ENCODE results near the gene FAM76A.
"Not testable (repeated sequence)": the region's sequence is repeated elsewhere in the genome, so short reads cannot be mapped to it uniquely, and the experiment has no call there.

FAM76A gene

GRCh38 chr1:27775336-27775735 is 49.6 kb downstream of the FAM76A start:
- DNase-seq (ENCODE audit: low spot score in 2 of 2); H3K9me3 ChIP-seq; H3K4me1 ChIP-seq; H3K36me3 ChIP-seq (replicated peaks); H3K4me3 ChIP-seq; in situ Hi-C loops (cut with MboI; ENCODE audit: low sequenced_read_pairs); H3K27me3 ChIP-seq (ENCODE audit: low read depth): not testable (repeated sequence)

- DNase-seq (ENCODE audit: low spot score in 2 of 2); H3K9me3 ChIP-seq; H3K27me3 ChIP-seq (ENCODE audit: low read depth); H3K36me3 ChIP-seq (replicated peaks); H3K4me1 ChIP-seq; H3K4me3 ChIP-seq; in situ Hi-C loops (cut with MboI; ENCODE audit: low sequenced_read_pairs): not testable (repeated sequence)
Observed at GRCh38 chr1:27776276-27776675, 50.5 kb downstream of the FAM76A start.

GRCh38 chr1:27778056-27778455 is 52.3 kb downstream of the FAM76A start:
- no peak for DNase-seq (ENCODE audit: low spot score in 2 of 2)
- H3K27me3 ChIP-seq (ENCODE audit: low read depth): no peaks in the 10 kb centered on the region
- in situ Hi-C loops (cut with MboI; ENCODE audit: low sequenced_read_pairs): no loop called here

GRCh38 chr1:27779122-27779521 is 53.4 kb downstream of the FAM76A start:
- no peaks in the 10 kb centered on the region; the same call in 1 of the 2 replicates for H3K36me3 ChIP-seq (replicated peaks)
- H3K27me3 ChIP-seq (ENCODE audit: low read depth): no peaks in the 10 kb centered on the region
- DNase-seq (ENCODE audit: low spot score in 2 of 2): no peak
- H3K9me3 ChIP-seq: no peaks in the 10 kb centered on the region
- no peaks in the 10 kb centered on the region for H3K4me1 ChIP-seq
- no peak overlapping the region for H3K4me3 ChIP-seq
- in situ Hi-C loops (cut with MboI; ENCODE audit: low sequenced_read_pairs): no loop called here

More at GRCh38 chr1:27778056-27778455, 52.3 kb downstream of the FAM76A start:
- no peaks in the 10 kb centered on the region for H3K9me3 ChIP-seq
- H3K4me3 ChIP-seq: no peak overlapping the region
- no peaks in the 10 kb centered on the region for H3K4me1 ChIP-seq
- no peaks in the 10 kb centered on the region; the same call in 1 of the 2 replicates for H3K36me3 ChIP-seq (replicated peaks)

- Histone ChIP-seq H3K9me3 (no peaks in the 10 kb centered on the region), H3K27me3 (ENCODE audit: low read depth) (no peaks in the 10 kb centered on the region), H3K4me1 (no peaks in the 10 kb centered on the region), H3K4me3 (no peak overlapping the region), H3K36me3 (replicated peaks) (no peaks in the 10 kb centered on the region)
- in situ Hi-C loops (cut with MboI; ENCODE audit: low sequenced_read_pairs): no loop called here
- DNase-seq (ENCODE audit: low spot score in 2 of 2): no peak
Observed at GRCh38 chr1:27782950-27783349, 57.2 kb downstream of the FAM76A start.

- in situ Hi-C loops (cut with MboI; ENCODE audit: low sequenced_read_pairs): no loop called here
- H3K4me1 ChIP-seq: no peaks in the 10 kb centered on the region
- no peaks in the 10 kb centered on the region for H3K9me3 ChIP-seq
- no peaks in the 10 kb centered on the region for H3K36me3 ChIP-seq (replicated peaks)
- no peaks in the 10 kb centered on the region for H3K27me3 ChIP-seq (ENCODE audit: low read depth)
- DNase-seq (ENCODE audit: low spot score in 2 of 2): no peak
- no peak overlapping the region for H3K4me3 ChIP-seq
Observed at GRCh38 chr1:27784700-27785099, 58.9 kb downstream of the FAM76A start.

- in situ Hi-C loops (cut with MboI; ENCODE audit: low sequenced_read_pairs): no loop called here
- H3K4me3 ChIP-seq: no peak overlapping the region
- no peaks in the 10 kb centered on the region for H3K9me3 ChIP-seq
- H3K4me1 ChIP-seq: no peaks in the 10 kb centered on the region
- H3K36me3 ChIP-seq (replicated peaks): no peaks in the 10 kb centered on the region
- H3K27me3 ChIP-seq (ENCODE audit: low read depth): no peaks in the 10 kb centered on the region
- no peak for DNase-seq (ENCODE audit: low spot score in 2 of 2)
Observed at GRCh38 chr1:27785781-27786455, 60.2 kb downstream of the FAM76A start.

GRCh38 chr1:27787895-27788294 is 62.1 kb downstream of the FAM76A start:
- no peaks in the 10 kb centered on the region for H3K4me1 ChIP-seq
- DNase-seq (ENCODE audit: low spot score in 2 of 2): no peak
- H3K4me3 ChIP-seq: no peak overlapping the region
- H3K36me3 ChIP-seq (replicated peaks): 0 out of 2 replicates have a peak, but pooled peaks cover 5% of the 10 kb centered on the region
- in situ Hi-C loops (cut with MboI; ENCODE audit: low sequenced_read_pairs): no loop called here
- H3K27me3 ChIP-seq (ENCODE audit: low read depth): no peaks in the 10 kb centered on the region
- no peaks in the 10 kb centered on the region for H3K9me3 ChIP-seq

- H3K4me1 ChIP-seq: no peaks in the 10 kb centered on the region
- no peaks in the 10 kb centered on the region for H3K9me3 ChIP-seq
- in situ Hi-C loops (cut with MboI; ENCODE audit: low sequenced_read_pairs): no loop called here
- 0 out of 2 replicates have a peak, but pooled peaks cover 5% of the 10 kb centered on the region for H3K36me3 ChIP-seq (replicated peaks)
- H3K4me3 ChIP-seq: no peak overlapping the region
- DNase-seq (ENCODE audit: low spot score in 2 of 2): no peak
- no peaks in the 10 kb centered on the region for H3K27me3 ChIP-seq (ENCODE audit: low read depth)
Observed at GRCh38 chr1:27789540-27790041, 63.8 kb downstream of the FAM76A start.

- DNase-seq (ENCODE audit: low spot score in 2 of 2); H3K4me3 ChIP-seq; H3K4me1 ChIP-seq; H3K27me3 ChIP-seq (ENCODE audit: low read depth); in situ Hi-C loops (cut with MboI; ENCODE audit: low sequenced_read_pairs); H3K36me3 ChIP-seq (replicated peaks); H3K9me3 ChIP-seq: not testable (repeated sequence)
Observed at GRCh38 chr1:27790270-27790669, 64.5 kb downstream of the FAM76A start.

GRCh38 chr1:27795601-27796000 is 69.8 kb downstream of the FAM76A start:
- Histone ChIP-seq H3K9me3 (no peaks in the 10 kb centered on the region), H3K4me1 (no peaks in the 10 kb centered on the region), H3K4me3 (no peak overlapping the region), H3K27me3 (ENCODE audit: low read depth) (no peaks in the 10 kb centered on the region), H3K36me3 (replicated peaks) (peaks cover 14% of the 10 kb centered on the region; the same call in 1 of the 2 replicates)
- in situ Hi-C loops (cut with MboI; ENCODE audit: low sequenced_read_pairs): no loop called here
- DNase-seq (ENCODE audit: low spot score in 2 of 2): no peak

GRCh38 chr1:27804791-27805190 is 79.0 kb downstream of the FAM76A start:
- in situ Hi-C loops (cut with MboI; ENCODE audit: low sequenced_read_pairs): no loop called here
- Histone ChIP-seq H3K4me1 (no peaks in the 10 kb centered on the region), H3K9me3 (no peaks in the 10 kb centered on the region), H3K4me3 (no peak overlapping the region), H3K36me3 (replicated peaks) (peaks cover 5% of the 10 kb centered on the region; the same call in 1 of the 2 replicates), H3K27me3 (ENCODE audit: low read depth) (no peaks in the 10 kb centered on the region)
- no peak for DNase-seq (ENCODE audit: low spot score in 2 of 2)

- Histone ChIP-seq H3K27me3 (ENCODE audit: low read depth) (no peaks in the 10 kb centered on the region), H3K4me1 (no peaks in the 10 kb centered on the region), H3K36me3 (replicated peaks) (peaks cover 8% of the 10 kb centered on the region; the same call in 1 of the 2 replicates), H3K4me3 (no peak overlapping the region), H3K9me3 (no peaks in the 10 kb centered on the region)
- in situ Hi-C loops (cut with MboI; ENCODE audit: low sequenced_read_pairs): no loop called here
- no peak for DNase-seq (ENCODE audit: low spot score in 2 of 2)
Observed at GRCh38 chr1:27806758-27807157, 81.0 kb downstream of the FAM76A start.

GRCh38 chr1:27807385-27807784 is 81.6 kb downstream of the FAM76A start:
- no peaks in the 10 kb centered on the region for H3K27me3 ChIP-seq (ENCODE audit: low read depth)
- no peak overlapping the region for H3K4me3 ChIP-seq
- H3K9me3 ChIP-seq: no peaks in the 10 kb centered on the region
- peaks cover 8% of the 10 kb centered on the region; the same call in 1 of the 2 replicates for H3K36me3 ChIP-seq (replicated peaks)
- no peak for DNase-seq (ENCODE audit: low spot score in 2 of 2)
- no peaks in the 10 kb centered on the region for H3K4me1 ChIP-seq
- in situ Hi-C loops (cut with MboI; ENCODE audit: low sequenced_read_pairs): no loop called here
